ENCODE results near the gene SNTB2.

DNA sequence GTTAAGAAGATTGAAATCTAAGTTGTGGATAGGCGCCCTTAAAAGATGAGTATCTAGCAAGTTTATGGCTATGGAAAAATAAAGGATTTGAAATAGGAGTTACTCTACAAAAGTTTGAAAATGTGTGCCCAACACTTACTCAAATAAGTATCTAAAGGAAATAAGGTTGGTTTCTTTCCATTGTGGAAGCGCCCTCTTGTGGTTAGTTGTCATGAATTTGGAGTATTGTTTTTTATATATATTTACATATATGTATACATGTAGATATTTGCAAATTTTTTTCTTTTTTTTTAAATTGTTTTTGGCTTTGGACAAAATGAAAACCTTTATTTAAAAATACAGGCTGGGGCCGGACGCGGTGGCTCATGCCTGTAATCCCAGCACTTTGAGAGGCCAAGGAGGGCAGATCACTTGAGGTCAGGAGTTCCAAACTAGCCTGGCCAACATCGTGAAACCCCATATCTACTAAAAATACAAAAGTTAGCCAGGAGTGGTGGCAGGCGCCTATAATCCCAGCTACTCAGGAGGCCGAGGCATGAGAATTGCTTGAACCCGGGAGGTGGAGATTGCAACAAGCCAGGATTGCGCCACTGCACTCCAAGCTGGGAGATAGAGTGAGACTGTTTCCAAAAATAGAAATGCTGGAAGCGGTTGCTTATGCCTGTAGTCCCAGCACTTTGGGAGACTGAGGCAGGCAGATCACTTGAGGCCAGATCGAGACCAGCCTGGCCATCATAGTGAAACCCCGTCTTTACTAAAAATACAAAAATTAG lies 100.2 kb downstream of the SNTB2 start:
- TF ChIP-seq, protein P1, sequence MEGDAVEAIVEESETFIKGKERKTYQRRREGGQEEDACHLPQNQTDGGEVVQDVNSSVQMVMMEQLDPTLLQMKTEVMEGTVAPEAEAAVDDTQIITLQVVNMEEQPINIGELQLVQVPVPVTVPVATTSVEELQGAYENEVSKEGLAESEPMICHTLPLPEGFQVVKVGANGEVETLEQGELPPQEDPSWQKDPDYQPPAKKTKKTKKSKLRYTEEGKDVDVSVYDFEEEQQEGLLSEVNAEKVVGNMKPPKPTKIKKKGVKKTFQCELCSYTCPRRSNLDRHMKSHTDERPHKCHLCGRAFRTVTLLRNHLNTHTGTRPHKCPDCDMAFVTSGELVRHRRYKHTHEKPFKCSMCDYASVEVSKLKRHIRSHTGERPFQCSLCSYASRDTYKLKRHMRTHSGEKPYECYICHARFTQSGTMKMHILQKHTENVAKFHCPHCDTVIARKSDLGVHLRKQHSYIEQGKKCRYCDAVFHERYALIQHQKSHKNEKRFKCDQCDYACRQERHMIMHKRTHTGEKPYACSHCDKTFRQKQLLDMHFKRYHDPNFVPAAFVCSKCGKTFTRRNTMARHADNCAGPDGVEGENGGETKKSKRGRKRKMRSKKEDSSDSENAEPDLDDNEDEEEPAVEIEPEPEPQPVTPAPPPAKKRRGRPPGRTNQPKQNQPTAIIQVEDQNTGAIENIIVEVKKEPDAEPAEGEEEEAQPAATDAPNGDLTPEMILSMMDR (IDR thresholded peaks at IDR 0.05; ENCODE audit: low read depth, low read length, missing input control), result peak; percentile 44
- TF ChIP-seq, protein P2, sequence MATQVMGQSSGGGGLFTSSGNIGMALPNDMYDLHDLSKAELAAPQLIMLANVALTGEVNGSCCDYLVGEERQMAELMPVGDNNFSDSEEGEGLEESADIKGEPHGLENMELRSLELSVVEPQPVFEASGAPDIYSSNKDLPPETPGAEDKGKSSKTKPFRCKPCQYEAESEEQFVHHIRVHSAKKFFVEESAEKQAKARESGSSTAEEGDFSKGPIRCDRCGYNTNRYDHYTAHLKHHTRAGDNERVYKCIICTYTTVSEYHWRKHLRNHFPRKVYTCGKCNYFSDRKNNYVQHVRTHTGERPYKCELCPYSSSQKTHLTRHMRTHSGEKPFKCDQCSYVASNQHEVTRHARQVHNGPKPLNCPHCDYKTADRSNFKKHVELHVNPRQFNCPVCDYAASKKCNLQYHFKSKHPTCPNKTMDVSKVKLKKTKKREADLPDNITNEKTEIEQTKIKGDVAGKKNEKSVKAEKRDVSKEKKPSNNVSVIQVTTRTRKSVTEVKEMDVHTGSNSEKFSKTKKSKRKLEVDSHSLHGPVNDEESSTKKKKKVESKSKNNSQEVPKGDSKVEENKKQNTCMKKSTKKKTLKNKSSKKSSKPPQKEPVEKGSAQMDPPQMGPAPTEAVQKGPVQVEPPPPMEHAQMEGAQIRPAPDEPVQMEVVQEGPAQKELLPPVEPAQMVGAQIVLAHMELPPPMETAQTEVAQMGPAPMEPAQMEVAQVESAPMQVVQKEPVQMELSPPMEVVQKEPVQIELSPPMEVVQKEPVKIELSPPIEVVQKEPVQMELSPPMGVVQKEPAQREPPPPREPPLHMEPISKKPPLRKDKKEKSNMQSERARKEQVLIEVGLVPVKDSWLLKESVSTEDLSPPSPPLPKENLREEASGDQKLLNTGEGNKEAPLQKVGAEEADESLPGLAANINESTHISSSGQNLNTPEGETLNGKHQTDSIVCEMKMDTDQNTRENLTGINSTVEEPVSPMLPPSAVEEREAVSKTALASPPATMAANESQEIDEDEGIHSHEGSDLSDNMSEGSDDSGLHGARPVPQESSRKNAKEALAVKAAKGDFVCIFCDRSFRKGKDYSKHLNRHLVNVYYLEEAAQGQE (IDR thresholded peaks at IDR 0.05), result no peak
- TF ChIP-seq GABPA (IDR thresholded peaks at IDR 0.05 in 1 of 2, conservative IDR thresholded peaks at IDR 0.05 in 1 of 2), result no peak
- no peak for TF ChIP-seq TAF1 (conservative IDR thresholded peaks at IDR 0.05)
- TF ChIP-seq JUND (IDR thresholded peaks at IDR 0.05), result peak in 1 of 2 donors; percentile 10
- no peak for TF ChIP-seq YY1 (IDR thresholded peaks at IDR 0.05)
- TF ChIP-seq, protein P3, sequence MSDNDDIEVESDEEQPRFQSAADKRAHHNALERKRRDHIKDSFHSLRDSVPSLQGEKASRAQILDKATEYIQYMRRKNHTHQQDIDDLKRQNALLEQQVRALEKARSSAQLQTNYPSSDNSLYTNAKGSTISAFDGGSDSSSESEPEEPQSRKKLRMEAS (IDR thresholded peaks at IDR 0.05), result no peak
- TF ChIP-seq, protein P4, sequence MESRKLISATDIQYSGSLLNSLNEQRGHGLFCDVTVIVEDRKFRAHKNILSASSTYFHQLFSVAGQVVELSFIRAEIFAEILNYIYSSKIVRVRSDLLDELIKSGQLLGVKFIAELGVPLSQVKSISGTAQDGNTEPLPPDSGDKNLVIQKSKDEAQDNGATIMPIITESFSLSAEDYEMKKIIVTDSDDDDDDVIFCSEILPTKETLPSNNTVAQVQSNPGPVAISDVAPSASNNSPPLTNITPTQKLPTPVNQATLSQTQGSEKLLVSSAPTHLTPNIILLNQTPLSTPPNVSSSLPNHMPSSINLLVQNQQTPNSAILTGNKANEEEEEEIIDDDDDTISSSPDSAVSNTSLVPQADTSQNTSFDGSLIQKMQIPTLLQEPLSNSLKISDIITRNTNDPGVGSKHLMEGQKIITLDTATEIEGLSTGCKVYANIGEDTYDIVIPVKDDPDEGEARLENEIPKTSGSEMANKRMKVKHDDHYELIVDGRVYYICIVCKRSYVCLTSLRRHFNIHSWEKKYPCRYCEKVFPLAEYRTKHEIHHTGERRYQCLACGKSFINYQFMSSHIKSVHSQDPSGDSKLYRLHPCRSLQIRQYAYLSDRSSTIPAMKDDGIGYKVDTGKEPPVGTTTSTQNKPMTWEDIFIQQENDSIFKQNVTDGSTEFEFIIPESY (IDR thresholded peaks at IDR 0.05), result no peak
- no peak for TF ChIP-seq ATF3 (IDR thresholded peaks at IDR 0.05)
- TF ChIP-seq EGR1 (IDR thresholded peaks at IDR 0.05; ENCODE audit: low read depth in 2 of 2), result no peak
- peak; percentile 78 to 81 for TF ChIP-seq RAD21 (IDR thresholded peaks at IDR 0.05)
- TF ChIP-seq SP1 (IDR thresholded peaks at IDR 0.05), result peak; percentile 22
- no peak for TF ChIP-seq FOXA1 (IDR thresholded peaks at IDR 0.05)
- no peak for TF ChIP-seq NR2F2 (IDR thresholded peaks at IDR 0.05)

All from liver (tissue), 3 donors.